ENCODE measurements around the gene ZNF771.
A peak's percentile ranks its signal among the peaks of the same experiment; 100 is the strongest.
"Not testable (repeated sequence)": the region's sequence is repeated elsewhere in the genome, so short reads cannot be mapped to it uniquely, and the experiment has no call there.

Gene ZNF771

DNA sequence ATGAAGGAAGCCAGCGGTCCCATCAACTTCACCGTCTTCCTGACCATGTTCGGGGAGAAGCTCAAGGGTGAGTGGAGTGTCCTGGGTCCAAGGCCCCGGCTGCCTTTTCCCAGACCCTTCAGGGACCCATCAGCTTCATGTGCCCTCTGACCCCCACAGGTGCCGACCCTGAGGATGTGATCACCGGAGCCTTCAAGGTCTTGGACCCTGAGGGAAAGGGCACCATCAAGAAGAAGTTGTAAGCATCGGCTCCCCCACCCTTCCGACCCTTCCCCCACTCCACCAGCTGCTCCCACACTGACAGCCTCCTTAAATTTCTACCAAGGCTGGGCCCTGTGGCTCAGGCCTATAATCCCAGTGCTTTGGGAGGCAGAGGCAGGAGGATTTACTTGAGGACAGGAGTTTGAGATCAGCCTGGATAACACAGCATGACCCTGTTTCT is 30.9 kb upstream of the ZNF771 start:
- no peak for DNase-seq

DNA sequence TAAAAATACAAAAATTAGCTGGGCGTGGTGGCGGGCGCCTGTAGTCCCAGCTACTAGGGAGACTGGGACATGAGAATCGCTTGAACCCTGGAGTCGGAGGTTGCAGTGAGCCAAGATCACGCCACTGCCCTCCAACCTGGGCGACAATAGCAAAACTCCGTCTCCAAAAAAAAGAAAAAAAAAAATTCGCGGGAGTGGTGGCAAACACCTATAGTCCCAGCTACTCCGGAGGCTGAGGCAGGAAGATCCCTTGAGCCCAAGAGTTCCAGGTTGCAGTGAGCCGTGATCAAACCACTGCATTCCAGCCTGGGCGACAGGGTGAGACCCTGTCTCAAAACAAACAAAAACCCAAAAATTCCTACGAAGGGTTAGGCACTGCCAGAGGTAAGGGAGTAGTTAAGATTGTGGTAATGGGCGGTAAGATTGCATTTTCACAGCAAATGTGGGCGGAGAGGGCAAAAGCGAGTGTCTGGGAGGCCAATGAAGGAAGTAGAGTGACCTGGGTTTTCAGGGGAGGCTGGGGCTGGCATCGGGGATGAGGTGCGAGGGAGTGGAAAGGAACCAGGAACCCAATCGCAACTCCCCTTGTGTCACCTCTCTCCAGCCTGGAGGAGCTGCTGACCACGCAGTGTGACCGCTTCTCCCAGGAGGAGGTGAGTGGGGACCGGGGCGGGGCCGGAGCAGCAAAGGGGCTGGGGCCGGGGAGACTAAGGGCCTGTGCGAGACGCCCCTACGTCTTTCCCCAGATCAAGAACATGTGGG is 30.2 kb upstream of the ZNF771 start:
- no peak for DNase-seq

DNA sequence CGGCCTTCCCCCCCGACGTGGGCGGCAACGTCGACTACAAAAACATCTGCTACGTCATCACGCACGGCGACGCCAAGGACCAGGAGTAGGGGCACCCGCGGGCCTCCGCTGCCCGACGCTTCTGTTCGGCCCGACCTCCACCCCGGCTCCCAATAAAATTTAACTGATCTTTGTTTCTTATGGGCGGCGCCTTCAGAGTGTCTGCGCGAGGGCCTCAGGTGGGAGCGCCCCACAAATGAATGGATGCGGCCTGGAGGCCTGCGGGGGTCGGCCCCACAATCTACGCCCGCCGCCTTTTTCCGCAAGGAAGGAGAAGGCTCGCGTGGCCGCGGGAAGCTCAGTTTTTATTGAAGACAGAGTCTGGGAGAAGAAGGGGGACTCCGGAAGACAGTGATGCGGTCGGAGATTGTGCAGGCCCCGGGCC is 29.6 kb upstream of the ZNF771 start:
- peak; percentile 38 for DNase-seq

DNA sequence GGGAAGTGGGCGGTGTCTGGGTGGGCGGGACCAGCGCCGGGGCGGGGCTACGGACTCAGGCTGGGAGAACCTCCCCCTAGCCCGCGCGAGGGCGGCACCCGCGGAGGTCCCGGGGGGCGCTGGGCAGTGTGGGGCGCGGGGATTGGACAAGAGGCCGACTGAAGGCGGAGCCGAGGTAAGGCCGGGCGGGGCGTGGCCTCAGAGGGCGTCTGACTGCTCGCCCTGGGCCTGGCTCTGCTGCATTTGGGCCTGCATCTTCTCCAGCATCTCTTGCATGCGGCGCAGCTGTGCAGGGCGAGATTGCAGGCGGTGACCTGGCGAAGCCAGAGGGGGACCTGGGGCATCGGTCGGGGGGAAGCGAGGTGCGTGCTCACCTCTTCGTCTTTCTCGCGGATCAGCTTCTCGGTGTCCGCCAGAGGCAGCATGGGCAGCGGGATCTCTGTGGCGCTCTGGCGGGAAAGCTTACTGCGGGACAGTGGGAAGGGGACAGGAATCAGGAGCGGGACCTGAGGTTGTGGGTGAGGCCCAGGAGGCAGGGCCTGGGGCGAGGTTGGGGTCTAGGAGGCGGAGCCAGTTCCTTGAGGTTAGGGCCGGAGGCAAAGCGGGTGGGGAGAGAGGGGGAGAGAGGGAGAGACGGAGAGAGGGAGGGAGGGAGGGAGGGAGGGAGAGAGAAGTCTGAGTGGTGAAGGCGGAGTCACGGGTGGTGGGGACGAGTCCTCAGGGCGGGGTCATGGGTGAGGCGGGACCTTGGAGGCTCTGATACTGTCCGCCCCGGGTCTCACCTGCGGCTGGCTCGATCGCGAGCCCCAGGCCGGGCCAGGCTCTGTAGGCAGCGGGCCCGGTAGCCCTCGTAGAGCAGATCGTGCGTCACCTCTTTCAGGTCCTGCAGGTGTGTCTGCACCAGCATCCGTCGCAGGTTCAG is 28.9 kb upstream of the ZNF771 start:
- DNase-seq: peak; percentile 69

DNA sequence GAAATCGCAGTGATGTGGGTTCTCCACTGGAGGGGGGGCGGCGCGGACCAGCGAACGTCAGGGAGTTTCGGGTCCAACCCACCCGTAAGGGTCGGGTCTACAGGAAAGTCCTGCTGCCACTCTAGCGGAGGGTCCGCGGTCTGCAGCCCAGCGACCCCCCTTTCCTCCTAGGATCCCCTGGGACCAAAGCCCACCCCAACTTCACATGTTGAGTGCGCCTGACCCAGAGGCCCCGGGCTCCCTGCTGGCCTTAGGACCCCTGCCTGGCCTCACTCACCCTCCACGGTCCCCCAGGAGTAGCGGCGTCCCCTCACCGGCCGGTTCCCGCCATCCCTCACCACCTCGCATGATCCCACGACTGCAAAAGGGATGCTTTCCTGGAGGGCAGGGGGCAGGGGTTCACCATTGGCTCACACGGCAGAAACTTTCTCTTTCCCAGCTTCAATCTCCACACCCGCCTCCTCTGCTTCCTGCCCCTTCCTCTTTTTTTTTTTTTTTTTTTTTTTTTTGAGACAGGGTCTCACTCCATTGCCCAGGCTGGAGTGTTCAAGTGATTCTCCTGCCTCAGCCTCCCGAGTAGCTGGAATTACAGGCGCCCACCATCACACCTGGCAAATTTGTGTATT is 28.1 kb upstream of the ZNF771 start:
- DNase-seq: no peak

DNA sequence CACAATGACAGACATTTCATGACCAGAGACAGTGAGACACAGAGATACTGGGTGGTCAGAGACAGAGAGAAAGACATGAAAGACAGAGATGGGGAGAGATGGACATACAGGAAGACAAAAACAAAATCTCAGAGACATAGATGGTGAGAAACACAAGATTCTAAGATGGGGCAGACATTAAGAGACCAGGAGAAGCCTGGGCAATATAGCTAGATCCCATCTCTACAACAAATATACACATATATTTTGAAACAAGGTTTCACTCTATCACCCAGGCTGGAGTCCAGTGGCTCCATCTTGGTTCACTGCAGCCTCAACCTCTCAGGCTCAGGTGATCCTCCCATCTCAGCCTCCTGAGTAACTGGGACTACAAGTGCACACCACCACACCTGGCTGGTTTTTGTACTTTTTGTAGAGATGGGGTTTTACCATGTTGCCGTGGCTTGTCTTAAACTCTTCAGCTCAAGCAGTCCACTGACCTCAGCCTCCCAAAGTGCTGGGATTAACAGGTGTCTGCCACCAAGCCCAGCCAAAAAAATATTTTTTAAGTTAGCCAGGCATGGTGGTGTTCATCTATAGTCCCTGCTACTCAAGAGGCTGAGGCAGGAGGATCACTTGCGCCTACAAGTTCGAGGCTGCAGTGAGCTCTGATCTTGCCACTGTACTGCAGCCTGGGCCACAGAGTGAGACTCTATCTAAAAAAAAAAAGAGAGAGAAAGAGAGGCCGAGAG is 27.2 kb upstream of the ZNF771 start:
- DNase-seq: no peak

DNA sequence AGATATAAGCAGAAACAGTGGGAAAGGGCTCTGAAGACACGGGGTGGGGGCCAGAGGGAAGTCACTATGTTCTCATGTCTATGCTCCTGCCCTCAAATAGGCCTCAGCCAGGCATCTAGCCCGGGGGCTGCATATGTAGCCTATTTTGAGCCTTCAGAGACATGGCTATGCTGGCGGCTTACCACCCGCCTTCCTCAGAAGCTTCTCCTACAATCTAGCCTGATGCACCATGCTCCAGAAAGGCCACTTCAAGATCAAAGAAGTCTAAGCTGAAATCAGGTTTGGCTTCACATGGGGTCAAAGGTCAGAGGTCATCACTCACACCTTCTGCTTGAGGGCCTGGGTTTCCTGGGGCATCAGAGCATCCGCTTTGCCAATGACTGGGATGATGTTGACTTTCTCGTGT is 26.6 kb upstream of the ZNF771 start:
- no peak for DNase-seq

DNA sequence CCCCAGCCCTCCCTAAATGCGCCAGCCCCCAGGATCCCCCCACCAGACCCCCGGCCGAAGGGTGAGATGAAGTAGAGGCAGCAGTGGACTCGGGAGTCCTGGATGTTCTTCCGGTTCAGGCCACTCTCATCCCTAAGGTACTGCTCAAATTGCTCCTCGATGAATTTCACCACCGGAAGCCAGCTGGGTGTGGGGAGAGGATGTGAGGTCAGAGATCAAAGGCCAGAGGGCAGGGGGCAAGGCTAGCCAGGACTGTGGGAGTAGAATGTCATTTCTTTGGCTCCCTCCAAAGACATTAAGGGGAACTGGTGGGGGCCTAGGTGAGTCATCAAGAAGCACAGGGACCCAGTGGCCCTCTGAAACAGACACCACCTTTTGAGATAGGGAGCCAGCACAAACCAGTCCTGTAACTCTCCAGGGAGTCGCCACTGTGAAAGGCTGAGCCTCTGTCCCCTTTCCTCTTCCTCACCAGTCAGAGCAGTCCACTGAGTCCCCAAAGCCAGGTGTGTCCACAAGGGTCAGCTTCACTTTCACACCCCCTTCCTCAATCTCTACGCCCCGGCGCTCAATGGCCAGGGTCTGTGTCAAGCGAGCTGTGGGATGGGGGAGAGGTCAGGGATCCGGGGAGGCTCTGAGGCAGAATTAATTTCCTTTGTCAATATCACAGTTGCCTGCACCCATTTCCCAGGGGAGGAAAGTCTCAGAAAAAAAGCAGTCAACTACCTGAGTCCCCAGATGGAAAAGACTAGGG is 25.9 kb upstream of the ZNF771 start:
- no peak for DNase-seq

DNA sequence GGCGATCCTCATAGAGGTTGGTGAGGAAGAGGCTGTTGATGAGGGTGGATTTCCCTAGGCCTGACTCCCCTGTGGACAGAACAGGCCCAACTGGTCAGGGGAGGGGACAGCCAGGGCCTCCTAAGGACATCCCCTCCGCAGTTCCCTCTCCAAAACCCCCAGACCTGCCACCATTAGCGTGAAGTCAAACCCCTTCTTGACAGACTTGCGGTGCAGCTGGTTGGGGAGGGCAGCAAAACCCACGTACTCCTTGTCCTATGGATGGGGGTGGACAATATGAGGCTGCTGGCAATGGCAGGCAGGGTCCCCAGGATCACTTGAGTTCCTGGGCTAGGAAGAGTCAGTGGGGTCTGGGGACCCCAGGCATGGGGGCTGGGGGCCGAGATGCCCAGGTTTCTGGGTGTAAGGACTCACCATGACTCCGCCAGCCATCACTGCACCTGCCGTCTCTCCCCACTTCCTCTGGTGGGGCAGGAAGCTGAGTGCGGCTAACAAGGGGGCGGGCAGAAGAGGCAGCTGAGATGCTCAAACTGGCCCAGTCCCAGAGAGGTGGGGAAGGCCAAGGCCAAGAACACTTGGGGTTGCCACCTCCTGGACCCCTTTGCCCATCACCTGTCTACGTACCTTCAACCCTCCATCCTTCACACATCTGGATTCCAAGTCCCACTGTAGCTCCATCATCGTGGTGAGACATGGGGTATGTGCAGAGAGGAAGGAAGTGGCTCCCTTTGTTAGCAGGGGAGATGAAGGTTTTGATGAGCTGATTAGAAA is 25.1 kb upstream of the ZNF771 start, which contains the start of gene SEPTIN1:
SEPTIN1 (minus strand) TSS at position 451 of the 771 bp plus-strand sequence; CDS start at position 432, 19 bp downstream.
- DNase-seq: no peak

DNA sequence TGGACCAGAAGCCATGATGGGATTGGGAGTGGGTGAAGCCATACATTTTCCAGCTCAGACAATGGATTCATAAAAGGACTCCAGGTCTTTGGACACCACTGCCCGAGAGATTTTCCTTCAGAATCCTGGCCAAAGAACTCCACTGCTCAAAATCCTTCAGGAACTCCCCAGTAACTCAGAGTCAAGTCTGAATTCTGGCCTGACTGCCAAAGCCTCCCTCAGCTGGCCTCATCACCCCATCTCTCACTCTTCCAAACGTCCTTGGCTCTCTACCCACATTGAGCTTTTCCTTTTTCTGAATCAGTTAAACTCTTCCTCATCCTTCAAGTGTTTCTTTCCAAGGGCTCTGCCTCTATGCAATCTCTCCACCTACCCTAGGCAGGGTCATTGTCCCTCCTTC is 23.9 kb upstream of the ZNF771 start:
- no peak for DNase-seq

DNA sequence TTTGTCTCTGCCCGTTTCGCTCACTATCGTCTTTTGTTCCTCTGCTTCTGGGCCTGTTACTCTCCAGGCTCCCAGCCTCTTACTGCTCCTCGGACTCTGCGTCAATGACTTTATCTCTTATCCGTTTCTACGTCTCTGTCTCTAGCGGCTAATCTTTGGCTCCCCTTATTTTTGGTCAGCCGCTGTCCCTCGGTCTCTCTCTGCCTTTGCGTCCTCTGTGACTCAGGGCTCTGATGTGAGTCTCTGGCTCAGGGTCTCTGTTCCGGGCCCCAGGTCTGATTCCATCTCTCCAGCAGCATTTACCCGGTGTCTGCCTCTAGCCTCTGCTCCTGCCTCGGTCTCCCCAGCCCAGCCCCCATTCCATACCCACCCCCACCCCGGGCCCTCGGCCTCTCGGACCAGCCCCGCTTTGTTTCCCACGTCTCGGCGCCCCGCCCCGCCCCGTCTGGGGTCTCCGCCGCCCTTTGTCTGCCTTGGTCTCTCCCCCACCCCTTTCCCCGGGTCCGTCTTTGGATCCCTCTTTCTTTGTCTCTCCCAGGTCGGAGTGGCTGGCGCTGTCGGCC is 12.7 kb upstream of the ZNF771 start:
- no peak for DNase-seq

DNA sequence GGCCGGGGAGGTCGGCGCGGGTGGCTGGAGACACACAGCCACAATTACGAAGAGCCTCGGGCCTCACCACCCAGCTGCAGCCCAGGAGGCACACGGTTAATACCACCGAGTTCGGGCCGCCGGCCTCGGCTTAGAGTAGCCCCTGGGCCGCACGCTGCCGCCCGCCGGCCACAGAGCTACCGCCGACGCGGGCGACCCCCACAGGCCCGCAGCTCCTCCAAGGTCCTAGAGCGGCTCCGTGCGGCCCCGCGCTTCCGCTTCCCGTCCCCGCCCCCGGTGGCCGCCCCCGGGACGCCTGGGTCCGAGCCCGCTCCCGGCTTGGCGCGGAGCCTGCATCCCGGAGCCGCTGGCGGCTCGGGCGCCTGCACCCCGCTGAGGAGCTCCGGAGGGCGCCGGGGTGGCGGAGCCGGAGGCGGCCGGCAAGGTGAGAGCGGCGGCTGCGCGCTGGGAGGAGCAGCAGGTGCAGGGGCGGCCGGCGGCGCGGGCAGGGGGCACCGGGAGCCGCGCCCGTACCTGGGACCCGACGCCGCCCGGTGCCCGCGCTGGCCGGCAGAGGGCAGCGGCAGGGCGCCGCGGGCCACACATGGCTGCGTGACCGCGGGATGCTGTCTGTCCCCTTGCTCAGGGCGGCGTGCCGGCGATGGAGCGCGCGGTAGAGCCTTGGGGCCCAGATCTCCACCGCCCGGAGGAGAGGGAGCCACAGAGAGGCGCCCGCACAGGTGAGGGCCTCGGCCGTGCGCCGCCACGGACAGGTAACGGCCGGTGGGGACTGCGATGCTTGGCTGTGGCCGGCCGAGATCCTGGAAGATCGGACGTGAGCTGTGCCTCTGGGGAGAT is 12.0 kb upstream of the ZNF771 start, which contains the start of gene ZNF48:
ZNF48 (plus strand) TSS at position 266 of the 837 bp plus-strand sequence; CDS start at position 641, 375 bp downstream.
- DNase-seq: peak; percentile 60

DNA sequence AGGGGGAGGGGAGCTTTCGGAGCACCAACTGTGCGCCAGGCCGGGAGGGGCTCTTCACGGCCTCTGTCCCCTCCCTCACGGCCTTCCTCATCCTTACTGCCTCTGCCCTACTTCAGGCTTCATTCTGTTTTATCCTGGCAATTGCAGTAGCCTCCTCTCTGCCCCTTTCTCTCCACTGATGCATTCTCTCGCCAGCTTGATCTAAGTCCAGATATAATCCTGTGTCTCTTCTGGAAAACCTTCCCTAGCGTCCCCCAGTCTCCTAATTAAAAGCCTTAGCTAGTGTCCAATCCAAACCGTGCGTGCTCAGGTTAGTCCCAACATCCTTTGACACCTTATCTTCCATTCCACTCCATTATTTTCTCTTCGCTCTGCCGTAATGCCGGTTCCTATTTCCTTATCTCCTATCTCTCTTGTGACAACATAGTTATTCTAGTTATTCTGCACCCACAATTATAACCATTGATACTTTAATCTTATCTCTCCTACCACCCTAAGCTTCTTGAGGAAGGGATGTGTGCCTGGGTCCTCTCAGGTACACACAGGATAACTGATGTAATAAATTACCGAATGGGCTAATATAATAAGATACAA is 11.3 kb upstream of the ZNF771 start:
- DNase-seq: no peak

DNA sequence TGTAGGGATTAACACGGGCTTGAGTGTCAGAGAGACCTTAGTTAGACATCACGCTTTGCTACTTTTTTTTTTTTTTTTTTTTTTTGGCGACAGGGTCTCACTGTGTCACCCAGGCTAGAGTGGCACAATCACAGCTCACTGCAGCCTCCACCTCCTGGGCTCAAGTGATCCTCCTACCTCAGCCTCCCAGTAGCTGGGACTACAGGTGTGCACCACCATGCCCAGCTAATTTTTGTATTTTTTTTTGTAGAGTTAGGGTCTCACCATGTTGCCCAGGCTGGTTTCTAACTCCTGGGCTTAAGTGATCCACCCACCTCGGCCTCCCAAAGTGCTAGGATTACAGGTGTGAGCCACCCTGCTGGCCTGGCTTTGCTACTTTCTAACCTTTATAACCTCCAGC is 10.8 kb upstream of the ZNF771 start:
- not testable (repeated sequence) for DNase-seq

DNA sequence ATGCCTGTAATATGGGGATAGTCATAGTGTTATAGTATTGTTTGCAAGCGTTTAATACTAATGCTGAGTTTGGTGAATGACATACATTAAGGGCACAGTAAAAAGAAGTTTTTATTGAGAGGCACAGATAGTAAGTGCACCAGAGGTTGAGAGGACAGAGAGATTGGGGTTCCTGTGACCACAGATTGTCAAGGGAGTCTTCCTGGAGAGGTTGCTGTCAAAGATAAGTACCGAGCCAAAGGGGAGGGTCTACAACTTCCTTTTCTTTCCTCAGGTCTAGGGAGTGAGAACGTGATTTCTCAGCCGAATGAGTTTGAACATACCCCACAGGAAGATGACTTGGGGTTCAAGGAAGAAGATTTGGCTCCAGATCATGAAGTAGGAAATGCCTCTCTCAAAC is 10.3 kb upstream of the ZNF771 start:
- no peak for DNase-seq

DNA sequence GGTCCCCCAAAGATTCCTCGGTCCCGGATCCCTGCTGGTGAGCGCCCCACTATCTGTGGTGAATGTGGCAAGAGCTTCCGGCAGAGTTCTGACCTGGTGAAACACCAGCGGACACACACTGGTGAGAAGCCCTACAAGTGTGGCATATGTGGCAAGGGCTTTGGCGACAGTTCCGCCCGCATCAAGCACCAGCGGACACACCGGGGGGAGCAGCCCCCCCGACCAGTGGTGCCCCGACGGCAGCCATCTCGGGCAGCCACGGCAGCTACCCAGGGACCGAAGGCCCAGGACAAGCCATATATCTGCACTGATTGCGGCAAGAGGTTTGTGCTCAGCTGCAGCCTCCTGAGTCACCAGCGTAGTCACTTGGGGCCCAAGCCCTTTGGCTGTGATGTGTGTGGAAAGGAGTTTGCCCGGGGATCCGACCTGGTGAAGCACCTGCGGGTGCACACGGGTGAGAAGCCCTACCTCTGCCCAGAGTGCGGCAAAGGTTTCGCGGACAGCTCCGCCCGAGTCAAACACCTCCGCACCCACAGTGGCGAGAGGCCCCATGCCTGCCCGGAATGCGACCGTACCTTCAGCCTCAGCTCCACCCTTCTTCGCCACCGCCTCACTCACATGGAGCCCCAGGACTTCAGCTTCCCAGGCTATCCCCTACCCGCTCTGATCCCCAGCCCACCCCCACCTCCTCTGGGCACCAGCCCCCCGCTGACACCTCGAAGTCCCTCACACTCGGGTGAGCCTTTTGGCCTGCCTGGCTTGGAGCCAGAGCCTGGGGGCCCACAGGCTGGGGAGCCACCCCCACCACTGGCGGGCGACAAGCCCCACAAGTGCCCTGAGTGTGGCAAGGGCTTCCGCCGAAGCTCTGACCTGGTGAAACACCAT is 9.4 kb upstream of the ZNF771 start:
- no peak for DNase-seq

DNA sequence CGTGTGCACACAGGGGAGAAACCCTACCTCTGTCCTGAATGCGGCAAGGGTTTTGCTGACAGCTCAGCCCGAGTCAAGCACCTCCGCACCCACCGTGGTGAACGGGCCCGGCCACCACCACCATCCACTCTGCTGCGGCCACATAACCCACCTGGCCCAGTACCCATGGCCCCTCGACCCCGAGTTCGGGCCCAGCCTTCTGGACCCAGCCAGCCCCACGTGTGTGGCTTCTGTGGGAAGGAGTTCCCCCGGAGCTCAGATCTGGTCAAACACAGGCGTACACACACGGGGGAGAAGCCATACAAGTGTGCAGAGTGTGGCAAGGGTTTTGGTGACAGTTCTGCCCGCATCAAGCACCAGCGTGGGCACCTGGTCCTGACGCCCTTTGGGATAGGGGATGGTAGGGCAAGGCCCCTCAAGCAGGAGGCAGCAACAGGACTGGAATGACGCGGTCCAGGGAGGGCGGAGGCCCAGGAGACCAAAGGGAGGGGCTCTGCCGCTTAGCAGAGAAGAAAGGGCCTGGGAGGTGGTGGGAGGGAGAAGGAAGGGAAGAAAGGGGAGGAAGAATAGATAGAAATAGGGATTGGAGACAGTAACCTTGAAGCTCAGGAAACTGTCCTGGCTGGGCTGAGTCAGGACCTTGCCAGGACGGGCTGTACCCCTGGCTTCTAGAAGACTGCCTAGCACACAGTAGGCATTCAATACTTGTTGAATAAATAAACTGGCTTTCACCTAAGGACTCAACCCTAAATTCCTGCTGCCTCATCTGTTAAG is 8.6 kb upstream of the ZNF771 start:
- no peak for DNase-seq
